T-helper 1 cell (primary cell): ENCODE results near the gene IL12RB2.
A peak's percentile ranks its signal among the peaks of the same experiment; 100 is the strongest.

Source experiments
- DNase-seq, 5 donors: peaks; one replicate each; pipeline ENCODE4 v3.0.0-alpha.2; 2012 to 2020

IL12RB2 gene

GRCh38 chr1:67347688-67348472 lies 40.2 kb downstream of the IL12RB2 start:
- peak in 1 of 5 donors; percentile 23 for DNase-seq

DNA sequence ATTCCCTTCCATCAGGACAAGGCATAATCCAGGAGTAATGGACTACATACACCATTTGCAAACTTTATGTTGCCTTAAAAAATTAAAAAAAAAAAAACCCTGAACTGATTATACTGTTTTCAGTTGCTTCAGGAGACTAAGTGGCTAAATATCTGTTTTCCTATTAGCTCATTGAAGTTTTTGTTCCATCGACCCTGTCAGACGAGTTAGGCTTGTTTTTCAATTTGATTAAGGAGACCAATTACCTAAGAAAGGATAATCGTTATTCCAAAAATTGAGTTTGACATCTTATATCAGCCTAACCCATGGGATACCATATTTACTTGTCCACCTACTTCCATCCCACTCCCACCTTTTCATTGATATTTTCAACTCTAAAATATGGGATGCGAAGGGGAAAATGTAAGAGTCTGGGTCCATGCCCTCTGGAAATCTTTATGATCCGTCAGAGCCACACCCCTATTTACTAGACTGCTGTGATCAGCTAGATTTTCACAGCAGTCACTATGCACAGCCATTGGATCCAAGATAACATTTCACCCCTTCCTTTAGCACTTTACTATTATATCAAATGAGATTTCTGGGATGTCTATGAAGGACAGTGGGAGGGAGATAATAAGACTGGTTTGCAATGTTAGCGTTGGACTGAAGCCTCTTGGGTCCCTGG lies 41.0 kb downstream of the IL12RB2 start:
- DNase-seq: no peak

DNA sequence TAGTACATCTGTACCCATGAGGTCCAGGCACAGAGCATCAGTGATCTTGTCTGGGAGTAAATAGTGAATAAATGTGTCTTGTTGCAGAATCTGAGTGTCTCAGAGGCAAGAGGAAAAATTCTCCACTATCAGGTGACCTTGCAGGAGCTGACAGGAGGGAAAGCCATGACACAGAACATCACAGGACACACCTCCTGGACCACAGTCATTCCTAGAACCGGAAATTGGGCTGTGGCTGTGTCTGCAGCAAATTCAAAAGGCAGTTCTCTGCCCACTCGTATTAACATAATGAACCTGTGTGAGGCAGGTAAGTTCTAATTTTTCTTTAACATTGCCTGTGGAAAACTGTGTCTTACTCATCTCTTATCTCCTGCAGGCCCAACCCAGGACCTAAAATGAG lies 43.1 kb downstream of the IL12RB2 start:
- peak in 1 of 5 donors; percentile 71 for DNase-seq

DNA sequence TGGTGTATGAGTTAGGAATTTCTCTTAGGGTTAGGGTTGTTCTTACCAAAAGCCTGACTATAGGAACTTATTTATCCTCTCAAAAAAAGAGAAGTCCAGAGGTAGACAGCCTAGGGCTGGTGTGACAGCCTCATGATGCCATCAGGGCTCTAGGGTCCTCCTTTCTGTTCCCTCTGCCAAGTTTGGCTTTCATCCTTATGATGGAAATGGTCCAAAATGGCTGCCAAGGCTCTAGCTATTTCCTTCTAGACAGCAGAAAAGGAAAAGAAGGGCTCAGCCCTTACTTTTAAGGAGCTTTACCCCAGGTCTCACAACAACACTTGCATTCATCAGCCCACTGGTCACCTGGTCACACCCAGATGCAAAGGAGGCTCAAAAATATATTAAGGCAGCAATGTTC lies 44.5 kb downstream of the IL12RB2 start:
- DNase-seq: no peak

DNA sequence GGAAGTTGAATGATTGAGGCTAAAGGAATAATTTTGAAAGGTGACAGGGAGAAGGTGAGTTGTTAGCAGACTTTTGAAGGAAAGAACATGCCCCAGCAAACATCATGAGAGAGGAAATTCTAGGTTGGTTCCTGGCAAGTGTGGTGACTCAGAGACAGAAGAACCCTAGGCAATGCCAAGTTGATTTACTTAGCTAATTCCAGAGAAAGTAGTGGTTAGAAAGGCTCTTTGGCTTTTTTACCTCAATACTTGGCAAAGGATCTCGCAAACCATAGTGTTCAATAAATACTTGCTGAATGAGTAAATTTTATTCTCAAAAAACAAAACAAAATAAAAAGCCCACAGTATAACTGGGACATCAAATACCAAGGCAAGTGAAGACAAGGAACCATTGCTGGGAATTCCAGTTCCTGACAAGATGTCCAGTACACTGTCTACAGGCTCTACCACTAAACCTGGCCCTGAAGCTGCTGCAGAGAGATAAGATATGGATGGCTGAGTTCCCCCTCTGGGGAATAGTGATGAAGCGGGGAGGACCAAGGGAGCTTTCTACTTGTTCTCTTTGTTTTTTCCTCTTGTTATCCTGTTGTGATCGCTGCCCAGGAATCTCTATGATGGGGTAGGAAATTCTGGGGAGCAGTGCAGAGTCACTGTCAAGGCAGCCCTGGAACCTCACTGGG lies 48.2 kb downstream of the IL12RB2 start:
- DNase-seq: no peak

GRCh38 chr1:67359592-67359991 lies 51.9 kb downstream of the IL12RB2 start:
- no peak for DNase-seq

DNA sequence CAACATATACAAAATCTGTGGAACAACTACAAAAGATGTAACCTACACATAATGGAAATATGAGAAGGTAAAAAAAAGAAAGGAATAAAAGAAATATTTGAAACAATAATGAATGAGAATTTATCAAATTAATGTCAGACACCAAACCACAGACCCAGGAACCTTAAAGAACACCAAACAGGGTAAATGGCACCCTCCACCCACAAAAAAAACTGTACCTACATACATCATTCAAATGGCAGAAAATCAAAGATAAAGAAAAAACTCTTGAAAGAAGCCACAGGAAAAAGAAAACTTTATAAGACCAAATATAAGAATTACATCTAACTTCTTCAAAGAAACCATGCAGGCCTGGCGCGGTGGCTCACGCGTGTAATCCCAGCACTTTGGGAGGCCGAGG lies 54.0 kb downstream of the IL12RB2 start:
- no peak for DNase-seq

DNA sequence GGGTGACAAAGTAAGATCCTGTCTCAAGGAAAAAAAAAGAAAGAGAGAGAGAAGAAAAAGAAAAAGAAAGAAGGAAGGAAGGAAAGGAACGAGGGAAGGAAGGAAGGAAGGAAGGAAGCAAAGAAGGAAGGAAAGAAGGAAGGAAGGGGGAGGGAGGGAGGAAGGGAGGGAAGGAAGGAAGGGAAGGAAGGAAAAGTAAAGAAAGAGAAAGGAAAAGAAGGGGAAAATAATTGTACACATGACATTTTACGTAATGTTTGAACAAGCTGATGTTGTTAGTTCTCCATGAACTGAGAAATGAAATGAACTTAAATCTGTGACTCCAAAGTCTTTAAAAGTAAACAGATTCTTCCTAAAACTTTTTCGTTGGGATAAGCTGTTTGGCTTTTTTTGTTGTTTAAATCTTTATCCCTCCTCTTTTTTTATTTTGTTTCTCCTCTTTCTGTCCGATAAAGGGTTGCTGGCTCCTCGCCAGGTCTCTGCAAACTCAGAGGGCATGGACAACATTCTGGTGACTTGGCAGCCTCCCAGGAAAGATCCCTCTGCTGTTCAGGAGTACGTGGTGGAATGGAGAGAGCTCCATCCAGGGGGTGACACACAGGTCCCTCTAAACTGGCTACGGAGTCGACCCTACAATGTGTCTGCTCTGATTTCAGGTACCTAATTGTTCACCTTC lies 59.8 kb downstream of the IL12RB2 start:
- DNase-seq: no peak

DNA sequence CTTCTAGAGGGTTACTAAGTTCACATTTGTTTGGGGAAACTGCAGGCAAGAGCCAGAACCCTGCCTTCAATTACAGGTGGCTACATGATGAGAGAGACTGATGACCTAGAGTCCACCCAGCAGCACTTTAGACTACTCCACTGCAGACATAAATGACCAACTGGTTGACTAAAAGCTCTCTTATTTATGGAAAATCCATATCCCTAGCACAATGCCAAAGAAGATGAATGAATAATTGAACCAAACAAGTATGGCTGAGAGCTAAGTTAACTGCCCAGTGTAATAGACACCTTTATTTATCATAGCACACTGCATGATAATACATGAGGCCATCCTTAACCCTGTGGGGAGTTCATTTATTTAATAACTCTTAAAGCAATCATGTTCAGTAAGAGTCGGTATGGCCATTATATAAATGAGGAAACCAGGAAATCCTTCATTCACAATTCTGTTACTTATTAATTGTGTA lies 60.4 kb downstream of the IL12RB2 start:
- DNase-seq: no peak

- no peak for DNase-seq
Measured at GRCh38 chr1:67371043-67371442, 63.4 kb downstream of the IL12RB2 start.

- no peak for DNase-seq
Measured at GRCh38 chr1:67371681-67372080, 64.0 kb downstream of the IL12RB2 start.

GRCh38 chr1:67372136-67372535 lies 64.5 kb downstream of the IL12RB2 start:
- DNase-seq: no peak

- no peak for DNase-seq
Measured at GRCh38 chr1:67372898-67373297, 65.2 kb downstream of the IL12RB2 start.

DNA sequence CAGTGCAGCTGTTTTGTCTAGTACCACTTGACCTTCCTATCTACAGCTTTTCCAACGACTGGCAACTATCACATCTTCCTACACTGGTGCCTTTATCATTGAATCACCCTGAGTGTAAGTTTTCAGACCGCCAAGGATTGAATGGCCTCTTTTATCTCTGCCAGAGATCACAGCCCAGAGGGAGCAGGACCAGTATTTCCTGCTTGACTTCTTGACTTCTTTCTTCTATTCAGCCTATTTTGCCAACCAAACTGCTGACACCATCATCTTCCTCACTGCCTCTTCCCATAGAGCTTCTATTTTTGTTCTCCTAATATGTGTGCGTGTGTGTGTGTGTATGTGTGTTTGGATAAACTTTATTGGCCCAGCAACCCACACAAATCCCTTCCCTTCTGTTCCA lies 68.7 kb downstream of the IL12RB2 start:
- DNase-seq: no peak

DNA sequence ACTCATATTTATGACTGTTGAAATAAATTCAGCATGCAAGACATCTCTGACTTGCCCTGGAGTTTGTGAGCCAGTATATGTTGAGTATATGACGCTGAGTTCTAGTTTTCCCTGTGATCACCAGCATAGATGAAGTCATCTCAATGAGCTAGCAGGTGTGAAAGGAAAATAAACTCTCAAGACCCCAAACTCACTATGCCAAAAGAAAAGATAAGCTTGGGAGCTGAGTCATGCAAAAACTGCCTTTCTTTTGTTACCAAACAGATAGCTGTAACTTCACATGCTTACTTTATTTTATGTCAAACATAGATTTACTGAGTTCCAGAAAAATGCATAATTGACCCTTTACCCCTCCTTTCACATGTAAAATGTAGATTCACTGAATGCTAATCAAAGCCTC lies 69.6 kb downstream of the IL12RB2 start:
- no peak for DNase-seq

DNA sequence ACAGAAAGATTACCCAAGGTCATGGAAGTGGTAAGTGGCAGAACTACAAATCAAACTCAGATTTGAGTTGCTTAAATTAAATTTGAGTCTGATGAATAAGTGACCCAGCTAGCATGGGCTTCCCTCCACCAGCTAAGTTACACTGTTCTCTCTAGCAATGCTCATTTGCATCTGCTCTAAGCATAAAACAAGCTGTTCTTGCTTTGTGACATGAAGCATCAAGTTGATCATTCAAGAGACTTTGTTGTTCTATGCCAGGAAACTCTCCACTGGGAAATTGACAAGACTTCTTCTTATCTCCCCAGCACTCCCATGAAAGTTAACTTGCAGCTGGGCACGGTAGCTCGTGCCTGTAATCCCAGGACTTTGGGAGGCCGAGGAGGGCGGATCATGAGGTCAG lies 73.5 kb downstream of the IL12RB2 start:
- no peak for DNase-seq

- no peak for DNase-seq
Measured at GRCh38 chr1:67382292-67382691, 74.6 kb downstream of the IL12RB2 start.

DNA sequence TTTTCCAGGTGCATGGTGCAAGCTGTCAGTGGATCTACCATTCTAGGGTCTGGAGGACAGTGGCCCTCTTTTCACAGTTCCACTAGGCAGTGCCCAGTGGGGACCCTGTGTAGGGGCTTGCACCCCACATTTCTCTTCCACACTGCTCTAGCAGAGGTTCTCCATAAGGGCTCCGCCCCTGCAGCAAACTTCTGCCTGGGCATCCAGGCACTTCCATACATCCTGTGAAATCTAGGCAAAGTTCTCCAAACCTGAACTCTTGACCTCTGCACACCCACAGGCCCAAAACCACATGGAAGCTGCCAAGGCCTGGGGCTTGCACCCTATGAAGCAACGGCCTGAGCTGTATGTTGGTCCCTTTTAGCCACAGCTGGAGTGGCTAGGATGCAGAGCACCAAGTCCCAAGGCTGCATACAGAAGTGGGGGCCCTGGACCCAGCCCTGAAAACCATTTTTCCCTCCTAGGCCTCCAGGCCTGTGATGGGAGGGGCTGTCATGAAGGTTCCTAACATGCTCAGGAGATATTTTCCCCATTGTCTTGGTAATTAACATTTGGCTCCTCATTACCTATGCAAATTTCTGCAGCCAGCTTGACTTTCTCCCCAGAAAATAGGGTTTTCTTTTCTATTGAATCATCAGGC lies 76.4 kb downstream of the IL12RB2 start:
- DNase-seq: no peak

DNA sequence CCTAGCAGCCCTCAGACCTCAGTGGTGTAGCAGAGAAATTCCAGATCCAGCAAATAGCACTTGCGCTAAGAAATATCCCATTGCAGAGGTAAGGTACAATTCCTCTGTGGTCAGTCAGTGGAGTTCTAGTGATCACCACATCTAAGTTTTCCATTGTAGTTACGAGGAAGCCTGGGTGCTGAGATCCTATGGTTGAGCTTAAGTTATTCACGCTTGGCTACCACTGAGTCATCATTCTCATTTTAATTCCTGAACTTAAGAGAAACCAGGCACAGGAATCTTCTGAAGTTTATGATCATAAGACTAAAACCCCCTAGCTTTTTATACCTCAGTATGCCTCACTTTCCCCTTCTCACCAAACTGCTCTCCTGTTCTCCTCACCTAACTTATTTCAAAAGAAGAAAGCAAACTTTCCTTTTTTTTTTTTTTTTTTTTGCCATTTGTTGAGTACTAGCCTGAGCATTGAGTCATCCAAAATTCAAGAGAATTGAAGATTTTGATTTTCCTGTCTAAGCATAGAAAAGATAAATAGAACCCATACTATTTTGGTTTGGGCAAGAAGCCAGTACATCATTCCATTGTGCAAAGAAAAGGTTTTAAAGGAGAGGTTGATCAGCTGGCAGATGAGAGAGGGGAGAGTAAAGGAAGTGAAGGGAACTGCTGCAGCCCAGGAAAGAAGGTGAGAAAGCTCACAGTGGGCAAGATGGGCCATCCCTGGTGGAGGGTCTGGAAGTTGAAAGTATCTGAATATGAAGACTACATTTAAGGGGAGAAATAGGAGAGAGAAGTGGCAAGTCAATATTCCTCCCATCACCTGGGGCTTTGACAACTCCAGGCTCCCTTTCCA lies 82.6 kb downstream of the IL12RB2 start:
- DNase-seq: no peak

GRCh38 chr1:67393240-67393639 lies 85.6 kb downstream of the IL12RB2 start:
- DNase-seq: no peak

DNA sequence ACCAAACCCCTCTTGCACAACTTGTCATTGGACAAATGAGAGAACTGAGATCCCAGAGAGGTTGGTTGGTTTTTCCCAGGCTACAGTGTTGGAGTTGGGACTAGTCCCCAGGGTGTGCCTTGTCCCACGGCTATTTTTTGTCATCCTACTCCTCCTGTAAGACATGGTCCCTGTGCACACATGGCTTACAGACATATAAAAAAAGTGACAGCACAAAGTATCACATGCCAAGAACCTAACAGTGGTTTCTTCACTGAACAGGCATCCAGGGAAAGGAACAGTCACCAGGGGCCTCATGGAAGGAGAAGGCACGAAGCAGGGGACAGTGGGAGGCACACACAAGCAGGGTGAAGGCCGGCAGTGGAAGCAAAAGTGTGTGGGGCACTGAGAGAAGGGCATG lies 86.1 kb downstream of the IL12RB2 start:
- no peak for DNase-seq

DNA sequence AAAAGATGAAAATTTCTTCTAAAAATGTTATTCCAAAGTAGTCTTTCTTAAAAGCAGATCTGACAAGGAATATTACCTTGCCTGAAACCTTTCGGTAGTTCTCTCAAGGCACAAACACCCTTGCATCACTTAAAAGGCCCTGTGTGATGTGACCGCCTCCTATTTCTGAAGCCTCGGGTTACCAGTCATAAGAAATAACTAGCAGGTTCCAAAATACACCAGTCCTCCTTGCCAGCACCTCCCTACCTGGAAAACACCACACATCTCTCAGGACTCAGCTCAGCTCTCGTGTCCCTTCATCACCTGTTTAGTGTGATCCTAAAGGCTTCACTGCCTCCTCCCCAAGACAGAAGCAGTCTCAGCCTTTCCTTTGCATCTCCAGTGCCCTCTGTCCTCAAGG lies 86.9 kb downstream of the IL12RB2 start:
- no peak for DNase-seq
